GM10266 (cell line): Measurements from ENCODE around the gene TSEN2.

Experiments
- DNase-seq: peaks from one replicate; pipeline ENCODE4 v3.0.0; 2012; ENCODE audit errors: extremely low spot score
- CTCF ChIP-seq: IDR thresholded peaks from 2 replicates; pipeline ENCODE4 v1.5.1; 2012; ENCODE audit warnings: mild to moderate bottlenecking, low read depth; ENCODE audit not compliant: control insufficient read depth, insufficient read depth; ENCODE audit errors: missing control alignments

The TSEN2 gene

GRCh38 chr3:12484983-12485327 is 675 bp downstream of the TSEN2 start:
- DNase-seq = no peak
- TF ChIP-seq CTCF = no peak

GRCh38 chr3:12486001-12486400 is 1.7 kb downstream of the TSEN2 start:
- no peak for TF ChIP-seq CTCF
- DNase-seq = no peak

GRCh38 chr3:12486916-12487315 is 2.6 kb downstream of the TSEN2 start:
- TF ChIP-seq CTCF = no peak
- no peak for DNase-seq

- no peak for TF ChIP-seq CTCF
- DNase-seq = no peak
Measured at GRCh38 chr3:12487336-12487735, 3.1 kb downstream of the TSEN2 start.

- DNase-seq = no peak
- no peak for TF ChIP-seq CTCF
Measured at GRCh38 chr3:12487786-12488185, 3.5 kb downstream of the TSEN2 start.

GRCh38 chr3:12489368-12489767 is 5.1 kb downstream of the TSEN2 start:
- no peak for TF ChIP-seq CTCF
- no peak for DNase-seq

- TF ChIP-seq CTCF = no peak
- DNase-seq = no peak
Measured at GRCh38 chr3:12489832-12490231, 5.6 kb downstream of the TSEN2 start.
